Testis (tissue), 2 donors: Measurements from ENCODE around the gene VPS36.

Experiments used
- CTCF ChIP-seq, 3 experiments: fragments of 450-650 bp in 2 of 3; fragments of 200-600 bp in 1 of 3; sonication (generic) in 1 of 3; IDR thresholded peaks; one replicate each; pipeline ENCODE4 v1.5.1; 2016 to 2019; ENCODE audit warnings: antibody characterized with exemption in 3 of 3, mild to moderate bottlenecking in 2 of 3, moderate library complexity in 1 of 3
- POLR2A ChIP-seq: fragments of 450-650 bp; IDR thresholded peaks from one replicate; pipeline ENCODE4 v1.6.1; 2017; ENCODE audit warnings: antibody characterized with exemption, mild to moderate bottlenecking, moderate library complexity

- no peak for TF ChIP-seq CTCF (IDR thresholded peaks at IDR 0.05)
- no peak for TF ChIP-seq POLR2A
Measured at GRCh38 chr13:52394586-52394985, 55.8 kb downstream of the VPS36 start.
